ENCODE measurements around the gene TNFAIP8L2.

The TNFAIP8L2 gene

DNA sequence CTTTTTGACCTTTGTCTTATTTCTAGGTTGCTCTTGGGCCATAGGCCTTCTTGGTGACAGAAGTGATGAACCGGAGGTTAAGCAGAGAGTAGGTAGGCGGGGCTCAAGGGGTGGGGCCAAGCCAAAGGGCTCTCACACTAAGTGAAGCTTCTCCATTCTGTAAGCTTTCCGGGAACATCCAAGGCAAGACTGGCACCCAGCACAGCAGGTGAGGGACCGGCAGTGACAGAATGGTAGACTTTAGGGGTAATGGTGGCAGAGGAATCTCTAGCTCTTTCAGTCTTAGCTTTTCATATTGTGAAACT is at the start of gene TNFAIP8L2:
TNFAIP8L2 (plus strand) TSS at position 135 of the 305 bp plus-strand sequence. CDS start 2,049 bp downstream, outside the sequence.
- peak; percentile 67 to 68 for DNase-seq

DNA sequence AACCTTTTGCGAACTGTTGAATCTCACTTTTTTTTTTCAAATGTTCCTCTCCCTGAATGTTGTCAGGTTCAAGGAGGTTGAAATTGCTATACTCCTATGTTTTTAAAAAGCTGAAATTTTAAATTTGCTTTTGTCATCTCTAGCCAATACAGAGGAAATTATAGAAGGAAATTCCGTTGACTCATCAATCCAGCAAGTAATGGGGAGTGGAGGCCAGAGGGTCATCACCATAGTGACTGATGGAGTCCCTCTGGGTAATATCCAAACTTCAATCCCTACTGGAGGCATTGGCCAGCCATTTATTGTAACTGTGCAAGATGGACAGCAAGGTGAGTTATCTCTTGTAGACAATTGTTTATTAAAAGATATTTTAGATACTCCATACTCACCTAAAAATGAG is 49.6 kb upstream of the TNFAIP8L2 start:
- DNase-seq: no peak

DNA sequence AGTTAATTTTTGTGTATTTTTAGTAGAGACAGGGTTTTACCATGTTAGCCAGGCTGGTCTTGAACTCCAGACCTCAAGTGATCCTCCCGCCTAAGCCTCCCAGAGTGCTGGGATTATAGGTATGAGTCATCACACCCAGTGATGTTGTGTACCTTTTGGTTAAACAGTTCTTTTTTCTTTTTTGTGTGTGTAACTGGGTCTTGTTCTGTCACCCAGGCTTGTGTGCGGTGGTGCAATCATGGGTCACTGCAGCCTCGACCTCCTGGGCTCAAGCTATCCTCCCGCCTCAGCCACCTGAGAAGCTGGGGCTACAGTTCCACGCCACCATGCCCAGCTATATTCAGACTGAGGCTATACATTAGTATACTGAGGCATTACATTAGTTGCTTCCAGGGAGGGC is 48.1 kb upstream of the TNFAIP8L2 start:
- DNase-seq: no peak

DNA sequence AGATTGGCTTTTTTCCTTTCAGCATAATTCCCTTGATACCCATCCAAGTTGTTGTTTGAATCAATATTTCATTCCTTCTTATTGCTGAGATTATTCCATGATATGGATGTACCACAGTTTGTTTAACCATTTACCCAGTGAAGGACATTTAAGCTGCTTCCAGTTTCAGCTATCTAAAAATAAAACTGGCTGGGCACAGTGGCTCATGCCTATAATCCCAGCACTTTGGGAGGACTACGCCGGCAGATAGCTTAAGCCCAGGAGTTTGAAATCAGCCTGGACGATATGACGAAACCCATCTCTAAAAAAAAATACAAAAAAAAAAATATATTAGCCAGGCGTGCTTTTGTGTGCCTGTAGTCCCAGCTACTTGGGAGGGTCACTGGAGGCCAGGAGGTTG is 42.6 kb upstream of the TNFAIP8L2 start:
- no peak for DNase-seq

DNA sequence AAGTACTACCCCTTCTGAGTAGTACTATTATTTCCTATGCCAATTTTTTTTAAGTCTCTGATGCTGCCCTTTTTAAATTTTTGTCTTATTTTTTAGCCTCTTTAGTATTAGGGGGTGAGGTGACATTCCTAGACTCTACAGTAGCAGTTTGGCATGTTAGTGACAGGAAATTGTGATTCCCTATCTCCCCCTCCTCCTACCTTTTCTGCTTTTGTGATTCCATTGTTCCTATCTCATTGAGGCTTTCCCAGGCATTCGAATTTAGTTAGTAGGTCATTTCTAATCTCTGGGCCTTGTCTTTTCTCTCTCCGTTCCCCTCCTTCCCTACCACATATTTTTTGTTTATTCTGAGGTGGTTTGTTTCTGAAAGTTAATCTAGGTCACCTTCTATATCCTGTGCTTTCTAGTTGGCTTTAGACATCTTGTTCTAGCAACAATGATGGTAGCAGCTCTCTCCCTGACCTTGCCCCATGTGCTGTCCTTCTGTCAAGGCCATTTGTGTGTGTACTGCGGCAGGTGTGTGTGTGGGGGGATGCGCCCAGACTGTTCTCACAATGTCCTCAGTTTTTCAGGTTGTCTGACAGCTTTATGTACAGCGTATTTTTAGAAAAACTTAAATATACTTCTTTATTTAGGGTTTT is 31.6 kb upstream of the TNFAIP8L2 start:
- no peak for DNase-seq

DNA sequence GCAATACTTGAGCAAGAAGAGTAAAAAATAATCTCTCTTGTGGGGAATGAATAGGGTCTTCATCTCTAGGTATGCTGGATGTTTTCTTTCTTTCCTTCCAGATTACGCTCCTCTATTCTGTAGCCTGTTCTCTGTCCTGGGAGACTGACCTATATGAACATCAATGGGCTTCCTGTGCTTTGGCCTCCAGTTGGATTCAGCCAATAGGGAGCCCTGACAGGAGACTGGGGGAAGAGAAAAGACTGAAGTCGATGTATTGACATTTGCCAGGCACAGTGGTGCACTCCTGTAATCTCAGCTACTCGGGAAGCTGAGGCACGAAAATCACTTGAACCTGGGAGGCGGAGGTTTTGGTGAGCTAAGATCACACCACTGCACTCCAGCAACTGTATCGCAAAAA is 27.6 kb upstream of the TNFAIP8L2 start:
- no peak for DNase-seq

DNA sequence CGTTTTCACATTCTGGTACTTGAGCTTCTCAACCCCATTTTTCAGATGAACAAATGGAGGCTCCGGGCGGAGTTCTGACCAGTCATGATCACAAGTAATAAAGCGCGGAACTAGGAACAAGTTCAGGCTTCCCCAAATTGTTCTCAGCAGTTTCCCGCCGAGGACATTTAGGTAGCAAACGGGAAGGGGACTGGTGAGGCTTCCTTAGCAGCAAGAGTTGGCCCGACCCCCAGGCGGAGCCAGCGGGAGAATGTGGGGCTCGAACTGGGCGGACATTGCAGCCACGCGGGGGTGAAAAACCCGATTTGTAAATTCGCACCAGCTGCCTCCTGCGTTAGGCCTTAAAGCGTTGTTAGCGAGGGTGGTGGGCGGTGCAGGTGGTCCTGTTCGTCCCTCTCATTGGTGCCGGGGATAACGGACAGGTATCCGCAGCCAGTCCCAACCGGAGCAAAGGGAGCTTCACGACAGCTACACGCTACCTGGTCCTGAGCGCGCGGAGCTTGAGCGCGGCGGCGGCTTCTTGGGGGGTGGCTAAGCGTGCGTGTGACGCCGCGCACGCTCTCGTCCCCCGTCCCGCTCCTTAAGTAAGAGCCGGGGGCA is 25.4 kb upstream of the TNFAIP8L2 start:
- peak; percentile 78 to 88 for DNase-seq

DNA sequence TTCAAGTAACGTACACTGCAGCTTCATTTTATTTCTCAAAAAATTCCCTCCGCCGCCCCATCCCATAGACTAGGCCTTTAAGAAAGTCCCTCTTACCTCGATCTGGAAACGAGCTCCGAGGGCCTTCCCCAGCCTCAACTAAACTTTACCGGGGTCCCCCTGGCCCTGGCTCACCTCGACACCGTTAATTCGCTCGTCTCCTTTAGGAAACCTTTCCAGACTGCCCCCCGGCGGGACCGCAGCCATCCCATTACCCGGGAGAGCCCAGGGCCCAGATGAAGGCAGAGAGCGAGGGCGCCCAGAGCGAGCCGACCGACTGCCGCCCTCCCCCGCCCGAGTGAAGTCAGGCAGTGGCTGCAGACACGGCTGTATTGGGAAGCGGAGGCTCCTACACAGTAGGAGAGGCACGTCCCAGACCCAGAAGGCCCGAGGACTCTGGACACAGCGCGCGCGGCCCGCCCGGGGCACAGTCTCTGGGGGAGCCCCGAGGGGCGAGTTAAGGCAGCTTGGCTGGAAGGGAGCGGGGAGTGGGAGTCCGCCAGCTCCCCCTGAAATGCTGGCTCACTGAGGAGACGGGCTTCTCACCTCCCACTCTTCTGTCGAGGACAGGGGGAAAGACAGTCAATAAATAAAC is 24.6 kb upstream of the TNFAIP8L2 start:
- no peak for DNase-seq

DNA sequence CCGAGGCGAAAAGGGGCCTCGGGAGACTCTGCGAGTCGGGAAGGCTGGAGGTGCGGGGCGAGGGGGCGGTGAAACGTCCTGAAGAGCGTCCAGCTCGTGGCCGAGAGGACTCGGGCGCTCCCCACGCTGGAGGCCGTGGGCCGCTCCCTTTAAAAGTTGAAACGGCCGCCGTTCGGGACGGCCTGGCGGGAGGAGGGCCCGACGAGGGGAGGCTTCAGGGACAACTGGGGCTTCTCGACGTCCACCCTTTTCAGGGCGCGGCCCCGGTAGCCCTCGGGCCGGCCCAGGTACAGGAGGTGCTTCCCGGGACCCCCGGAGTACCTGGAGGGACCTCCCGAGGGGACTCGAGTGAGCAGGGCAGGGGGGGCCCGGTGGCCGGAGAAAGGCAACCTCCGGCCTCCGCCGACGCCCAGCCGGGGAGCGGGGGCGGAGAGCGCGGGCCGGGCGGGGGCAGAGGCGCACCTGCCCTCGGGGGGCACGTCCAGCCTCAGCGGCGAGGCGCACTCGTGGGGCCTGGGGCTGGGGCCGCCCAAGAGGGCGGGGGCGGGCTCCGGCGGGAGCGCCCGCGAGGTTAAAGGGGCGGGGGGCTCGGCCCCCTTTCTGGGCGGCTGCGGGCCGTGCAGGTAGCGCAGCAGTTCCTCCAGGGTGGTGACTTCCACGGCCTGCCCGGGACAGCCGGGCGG is 24.0 kb upstream of the TNFAIP8L2 start:
- no peak for DNase-seq

DNA sequence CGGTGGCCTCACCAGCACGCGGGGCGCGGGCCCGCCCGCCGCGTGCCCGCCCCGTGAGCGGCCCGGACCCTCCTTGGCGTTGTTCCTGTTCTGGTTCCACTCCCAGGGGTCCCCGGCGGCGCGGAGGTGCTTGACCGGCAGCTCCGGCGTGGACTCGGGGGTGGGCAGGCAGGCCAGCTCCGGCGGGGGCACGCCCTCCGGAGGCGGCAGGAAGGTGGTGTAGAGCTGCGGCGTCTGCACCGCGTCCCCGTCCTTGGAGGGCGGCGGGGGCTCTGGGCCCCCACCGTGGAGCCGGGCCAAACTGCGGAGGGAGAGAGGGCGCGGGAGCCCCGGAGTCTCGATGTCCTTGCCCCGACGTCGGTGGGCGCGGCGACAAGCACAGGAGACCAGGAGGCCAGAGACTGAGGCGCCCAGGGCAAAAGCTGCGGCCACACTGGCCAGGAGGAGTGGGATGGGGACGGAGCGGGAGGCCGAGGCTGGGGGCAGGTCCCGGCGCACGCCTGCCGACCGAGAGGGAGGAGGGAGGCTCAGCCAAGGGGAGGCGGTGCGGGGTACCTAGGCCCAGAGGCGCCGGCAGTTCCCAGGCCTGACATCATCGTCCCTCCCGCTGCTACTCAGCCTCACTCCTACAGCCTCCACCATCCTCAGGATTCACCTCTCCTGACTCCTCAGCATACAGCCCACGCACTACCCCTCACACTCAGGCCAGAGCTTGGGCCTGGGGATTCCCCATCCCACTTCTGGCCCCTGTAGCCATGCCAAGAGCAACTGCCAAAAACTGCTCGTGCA is 23.2 kb upstream of the TNFAIP8L2 start:
- DNase-seq: no peak

DNA sequence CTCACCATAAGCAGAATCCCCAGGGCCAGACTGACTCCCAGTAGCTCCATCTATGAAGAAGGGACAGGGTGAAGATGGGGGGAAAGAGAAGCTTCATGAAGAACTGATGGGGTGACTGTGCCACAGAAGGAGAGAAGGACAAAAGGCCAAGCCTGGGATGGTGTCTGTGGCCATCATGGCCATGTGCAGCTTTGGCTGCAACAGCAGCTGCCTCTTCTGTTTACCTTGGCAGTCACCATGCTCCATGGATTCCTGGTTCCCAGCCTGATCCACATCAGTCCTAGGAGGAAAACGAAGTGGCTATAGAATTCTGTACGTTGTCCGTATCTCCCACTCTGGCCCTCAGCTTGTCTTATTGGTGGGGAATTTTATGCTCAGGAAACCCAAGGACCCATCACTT is 22.1 kb upstream of the TNFAIP8L2 start:
- DNase-seq: no peak

DNA sequence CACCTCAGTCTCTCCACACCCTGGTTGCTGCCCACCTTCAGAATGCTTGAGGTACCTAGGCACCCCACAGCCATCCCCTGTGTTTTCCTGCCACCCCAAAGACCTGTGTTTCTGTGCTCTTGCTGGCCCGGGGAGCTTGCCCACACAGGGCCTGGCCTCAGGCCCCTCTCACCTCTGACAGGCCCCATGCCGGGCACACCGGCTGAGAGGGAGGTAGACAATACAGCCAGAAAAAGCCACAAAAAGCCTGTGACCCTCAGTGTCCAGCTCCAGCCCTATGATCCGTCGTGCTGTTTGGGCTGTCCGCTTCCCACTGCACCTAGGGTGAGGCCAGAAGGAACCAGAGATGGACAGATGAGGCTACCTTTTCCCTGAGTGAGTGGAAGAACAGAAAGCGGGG is 21.5 kb upstream of the TNFAIP8L2 start:
- DNase-seq: no peak

DNA sequence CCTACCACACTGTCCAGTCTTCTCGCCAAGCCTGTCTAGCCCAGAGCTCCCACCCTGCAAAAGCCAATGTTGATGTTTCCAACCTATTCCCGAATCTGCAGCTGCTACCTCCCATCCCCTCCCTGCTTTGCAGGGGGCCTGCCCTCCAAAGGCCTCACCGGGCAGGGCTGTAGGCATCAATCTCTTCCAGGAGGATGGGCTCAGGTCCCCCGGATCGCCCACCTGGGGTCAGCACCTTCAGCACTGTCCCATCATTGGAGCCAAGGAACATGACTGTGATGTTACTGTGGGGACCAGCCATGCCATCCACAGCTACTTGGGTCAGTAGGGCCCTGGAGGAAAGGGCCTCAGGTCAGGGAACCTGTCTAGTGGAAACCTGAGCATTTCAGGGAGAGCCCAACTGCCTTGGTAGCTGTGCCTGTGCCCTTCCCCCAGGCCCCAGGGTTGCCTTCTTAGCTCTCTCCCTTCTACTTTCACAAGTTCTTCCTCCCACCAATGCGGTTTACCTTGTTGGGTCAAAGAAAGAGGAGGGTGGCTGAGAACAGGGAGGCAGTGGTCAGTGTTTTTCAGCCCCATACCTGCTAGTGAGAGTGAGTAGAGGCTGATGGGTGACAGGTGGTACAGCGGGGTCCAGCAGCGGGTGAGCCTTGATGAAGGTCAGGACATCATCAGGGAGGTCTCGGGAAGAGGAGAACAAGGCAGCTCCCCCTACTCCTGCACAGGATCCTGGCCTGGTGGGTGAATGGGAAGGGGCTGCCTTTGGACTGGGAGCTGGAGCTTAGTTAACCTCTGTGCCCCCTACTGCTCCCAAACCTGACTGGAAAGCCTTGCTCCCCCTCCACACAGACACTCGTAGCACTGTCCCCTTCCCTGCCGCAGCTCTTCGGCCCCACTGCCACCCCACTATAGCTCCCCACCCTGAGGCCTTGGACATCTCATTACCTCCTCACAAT is 20.7 kb upstream of the TNFAIP8L2 start:
- no peak for DNase-seq

DNA sequence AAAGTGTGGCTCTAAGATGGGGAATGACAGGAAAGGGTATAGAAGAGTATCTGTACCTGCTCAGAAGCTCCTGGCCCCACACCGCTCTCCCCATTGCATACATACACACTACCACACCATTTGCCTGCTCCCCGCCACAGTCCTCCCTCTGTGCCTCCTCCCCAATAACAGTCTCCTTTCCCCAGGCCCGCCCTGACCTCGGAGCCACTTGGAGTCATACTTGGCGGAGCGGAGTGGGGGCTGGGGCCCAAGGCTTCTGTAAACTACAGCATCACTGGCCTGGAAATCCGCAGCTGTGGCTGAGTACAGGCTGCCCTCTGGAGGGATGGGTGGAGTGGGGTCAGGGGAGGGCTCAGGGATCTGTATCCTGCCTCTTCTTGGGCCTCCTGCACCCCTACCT is 18.7 kb upstream of the TNFAIP8L2 start:
- no peak for DNase-seq

DNA sequence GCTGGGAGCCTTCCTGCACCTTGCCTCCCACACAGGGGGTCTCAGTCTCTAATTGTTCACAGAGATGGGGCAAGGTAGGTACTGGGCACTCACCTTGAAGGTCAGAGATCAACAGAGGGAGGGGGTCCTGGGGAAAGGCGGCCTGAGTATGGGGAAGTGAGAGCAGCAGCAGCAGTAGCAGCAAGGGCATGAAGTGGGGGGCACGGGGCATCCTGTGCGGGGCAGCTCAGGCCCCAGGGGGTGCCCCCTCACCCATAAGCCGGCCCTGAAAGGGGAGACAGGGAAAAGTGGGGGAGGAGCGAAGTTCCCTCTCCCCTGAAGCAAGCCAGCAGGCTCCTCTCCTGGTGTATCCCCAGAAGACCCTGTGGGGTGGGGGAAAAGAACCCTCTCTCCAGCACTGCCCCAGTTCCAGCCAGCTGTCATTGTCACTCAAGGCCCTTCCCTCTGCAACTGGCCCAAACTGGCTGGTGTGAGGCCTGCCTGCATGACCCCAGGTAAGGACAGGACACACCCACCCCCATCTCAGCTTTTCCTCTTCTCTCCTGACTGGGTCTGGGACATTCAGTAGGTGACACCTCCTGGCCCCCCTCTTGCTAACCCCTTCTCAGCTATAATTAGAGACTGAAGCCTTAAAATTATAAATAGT is 13.9 kb upstream of the TNFAIP8L2 start:
- DNase-seq: no peak

DNA sequence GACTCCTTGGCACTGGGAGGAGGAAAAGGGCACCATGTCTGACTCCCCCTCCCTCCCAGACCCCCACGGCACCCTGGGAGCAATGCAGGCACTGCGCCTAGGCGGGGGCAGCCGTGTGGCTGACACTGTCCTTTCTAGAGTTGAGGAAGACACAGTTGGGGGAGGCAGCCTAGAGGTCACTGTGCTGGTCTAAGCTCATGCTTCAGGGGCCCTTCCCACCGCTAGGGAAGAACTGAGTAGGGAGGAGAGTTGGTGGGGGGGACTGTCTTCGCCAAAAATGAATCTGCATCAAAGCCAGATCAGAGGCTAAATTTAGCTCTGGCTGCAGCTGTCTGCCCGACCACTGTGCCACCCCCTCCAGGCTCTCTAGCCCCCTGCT is 13.4 kb upstream of the TNFAIP8L2 start:
- no peak for DNase-seq

DNA sequence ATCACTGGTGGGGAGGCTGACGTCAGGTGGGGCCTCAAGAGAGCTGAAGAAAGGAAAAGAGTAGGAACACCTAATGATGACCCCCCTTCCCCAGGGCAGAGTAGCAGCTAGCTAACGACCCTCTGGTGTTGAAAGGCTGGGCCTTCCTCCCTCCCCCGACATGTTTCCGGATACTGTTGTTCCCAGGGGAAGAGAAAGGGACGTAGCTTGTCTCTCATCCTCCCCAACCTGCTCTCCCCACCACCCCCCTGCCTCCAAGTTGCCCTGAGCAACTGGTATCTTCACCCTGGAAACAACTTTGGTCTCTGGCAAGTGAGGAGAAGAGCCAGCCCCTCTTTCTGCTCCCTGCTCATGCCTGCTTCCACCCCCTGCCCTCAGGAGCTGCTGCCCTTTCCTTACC is 12.5 kb upstream of the TNFAIP8L2 start:
- DNase-seq: no peak

DNA sequence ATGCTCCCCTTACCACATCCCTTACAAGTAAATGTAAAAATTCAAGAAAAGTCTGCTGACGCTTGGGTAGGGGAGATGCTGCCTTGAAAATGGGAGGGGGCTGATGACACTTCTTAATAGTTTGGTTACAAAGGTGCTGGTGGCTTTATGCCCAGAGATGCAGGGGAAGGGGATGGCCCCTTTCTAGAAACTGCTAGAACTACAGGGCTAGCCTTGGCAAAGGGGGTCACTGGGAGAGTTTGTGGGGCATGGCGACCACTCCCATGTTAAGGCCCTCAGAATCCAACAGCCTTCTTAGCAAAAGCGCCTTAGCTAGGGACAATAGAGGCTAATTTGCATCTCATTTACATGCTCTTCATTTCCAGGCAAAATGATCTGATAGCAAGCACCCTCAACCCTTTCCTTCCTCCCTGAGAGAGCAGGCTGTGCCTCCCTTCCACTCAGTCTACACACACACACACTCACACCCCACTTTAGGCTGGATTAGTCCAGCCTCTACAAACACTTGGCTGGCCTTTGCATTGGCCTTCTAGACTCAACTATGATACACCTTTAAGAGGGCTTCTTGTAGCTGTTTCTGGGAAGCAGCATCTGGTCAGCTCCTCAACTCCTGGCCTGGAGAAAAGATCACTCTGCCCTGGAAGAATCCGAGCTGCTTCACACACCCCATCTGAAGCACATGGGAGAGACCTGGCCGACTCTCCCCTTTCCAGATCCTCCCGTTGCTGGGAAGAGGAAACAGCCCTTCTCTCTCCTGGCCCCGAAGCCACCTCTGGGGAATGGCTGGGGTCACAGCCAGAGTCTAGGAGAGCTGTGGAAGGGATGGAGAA is 11.8 kb upstream of the TNFAIP8L2 start:
- DNase-seq: no peak

DNA sequence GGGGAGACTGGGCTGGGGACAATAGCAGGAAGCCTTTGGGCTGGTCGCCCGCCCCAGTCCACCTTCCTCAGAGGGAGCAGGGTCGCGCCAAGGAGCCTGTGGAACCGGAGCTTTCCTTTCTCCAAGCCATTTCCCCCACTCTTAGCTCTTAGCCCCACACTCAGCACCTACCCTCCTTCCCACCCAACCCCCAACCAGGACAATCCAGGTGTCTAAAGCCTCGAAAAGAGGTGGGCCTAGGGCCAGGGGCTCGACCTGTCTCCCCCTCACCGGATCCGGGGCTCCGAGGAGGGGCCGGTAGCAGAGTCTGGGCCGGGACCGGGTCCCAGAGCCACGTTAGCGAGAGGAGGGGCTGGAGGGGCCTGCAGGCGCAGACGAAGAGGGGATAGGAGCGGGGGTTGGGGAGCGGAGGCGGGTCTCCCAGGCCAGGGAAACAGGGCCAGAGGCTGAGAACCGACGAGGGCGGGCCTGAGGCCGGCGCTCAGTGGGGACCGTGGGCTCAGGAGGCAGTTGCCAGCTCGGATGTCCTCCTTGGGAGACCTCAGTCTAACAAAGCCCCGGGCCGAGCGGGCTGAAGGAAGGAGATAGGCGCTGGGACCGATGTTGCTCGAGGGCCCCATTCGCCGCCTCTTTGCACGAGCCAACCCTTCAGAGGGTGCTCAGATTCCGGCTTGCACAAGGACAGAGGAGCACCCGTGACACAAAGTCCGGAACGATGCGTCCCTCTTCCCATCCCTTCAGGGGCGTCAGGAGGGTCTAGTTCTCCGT is 11.0 kb upstream of the TNFAIP8L2 start:
- DNase-seq: no peak

DNA sequence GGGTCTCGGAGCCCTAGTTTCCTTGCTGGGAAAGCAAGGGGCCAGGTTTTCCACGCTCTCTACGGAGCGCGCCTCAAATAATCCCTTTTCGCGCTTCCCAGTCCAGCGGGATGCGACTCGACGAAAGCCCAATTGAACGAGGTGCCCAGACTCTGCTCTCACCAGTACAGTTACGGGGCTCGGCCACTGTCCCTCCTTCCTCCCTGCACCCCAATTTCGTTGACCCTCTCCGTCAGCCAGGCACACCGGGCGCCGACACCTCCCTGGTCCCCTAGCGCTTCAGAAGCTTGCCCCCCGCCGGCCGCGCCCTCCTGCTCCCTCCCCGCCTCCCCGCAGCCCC is 10.4 kb upstream of the TNFAIP8L2 start:
- DNase-seq: no peak

Data from CD4-positive, alpha-beta T cell treated with Interleukin-1 beta for 1 hour (primary cell).